ENCODE data around the gene NDUFS3. TPM values are rescaled to one million over a fixed set of nuclear protein-coding genes. Genes with fewer than 3 reads are reported as not detected.

Gene NDUFS3
- total RNA-seq, 1 donor from 2014 or later = 64.7 TPM

Other genes starting within 250 kb of the NDUFS3 start
- not detected in 2 replicates for gene MYBPC3, start 226.4 kb upstream of the NDUFS3 start, total RNA-seq
- gene SPI1, start 200.5 kb upstream of the NDUFS3 start, total RNA-seq = not detected in 2 replicates
- 51.9 and 140 TPM in 2 replicates for gene SLC39A13, start 170.5 kb upstream of the NDUFS3 start, total RNA-seq
- gene PSMC3, start 152.6 kb upstream of the NDUFS3 start, total RNA-seq = 169 and 186 TPM in 2 replicates
- gene RAPSN, start 129.9 kb upstream of the NDUFS3 start, total RNA-seq = 0.10 and 0.17 TPM in 2 replicates
- 76.8 and 137 TPM in 2 replicates for gene CELF1, start 25.9 kb upstream of the NDUFS3 start, total RNA-seq
- 94.0 and 135 TPM in 2 replicates for gene PTPMT1, start 13.5 kb upstream of the NDUFS3 start, total RNA-seq
- 28.1 and 31.7 TPM in 2 replicates for gene KBTBD4, start 104 bp upstream of the NDUFS3 start, total RNA-seq
- not detected in 2 replicates for gene FAM180B, start 7.6 kb downstream of the NDUFS3 start, total RNA-seq
- gene C1QTNF4, start 15.3 kb downstream of the NDUFS3 start, total RNA-seq = not detected in 2 replicates
- 104 and 109 TPM in 2 replicates for gene MTCH2, start 63.5 kb downstream of the NDUFS3 start, total RNA-seq
- 0.17 and 2.1 TPM in 2 replicates for gene AGBL2, start 136.3 kb downstream of the NDUFS3 start, total RNA-seq
- gene FNBP4, start 188.3 kb downstream of the NDUFS3 start, total RNA-seq = 35.8 and 50.6 TPM in 2 replicates

Measured in renal cortical epithelial cell (primary cell).